CD1c-positive myeloid dendritic cell (primary cell): Measurements from ENCODE around the gene TTC39B.
A peak's percentile ranks its signal among the peaks of the same experiment; 100 is the strongest.

ENCODE experiments used
- DNase-seq: peaks from one replicate; pipeline ENCODE4 v3.0.0-alpha.2; 2016; ENCODE audit errors: extremely low spot score

The TTC39B gene

DNA sequence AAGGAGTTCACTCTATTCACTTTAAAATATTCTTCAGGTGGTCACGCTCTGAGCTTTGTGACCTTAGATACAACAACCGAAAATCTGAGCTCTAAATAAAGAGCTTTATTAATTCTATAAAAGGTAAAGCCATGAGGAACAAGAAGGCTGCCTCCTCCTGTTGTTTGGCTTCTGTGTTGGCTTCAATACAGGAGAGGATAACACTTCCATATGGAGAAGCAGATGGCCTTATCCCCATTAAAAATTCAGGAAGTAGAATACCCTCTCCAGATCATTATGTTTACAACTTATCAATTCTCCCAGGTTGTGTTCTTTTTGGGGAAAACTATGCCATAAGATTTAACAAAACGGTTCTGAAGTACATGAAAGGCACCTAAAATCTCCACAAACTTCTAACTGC, 128.4 kb downstream of the TTC39B start:
- no peak for DNase-seq

DNA sequence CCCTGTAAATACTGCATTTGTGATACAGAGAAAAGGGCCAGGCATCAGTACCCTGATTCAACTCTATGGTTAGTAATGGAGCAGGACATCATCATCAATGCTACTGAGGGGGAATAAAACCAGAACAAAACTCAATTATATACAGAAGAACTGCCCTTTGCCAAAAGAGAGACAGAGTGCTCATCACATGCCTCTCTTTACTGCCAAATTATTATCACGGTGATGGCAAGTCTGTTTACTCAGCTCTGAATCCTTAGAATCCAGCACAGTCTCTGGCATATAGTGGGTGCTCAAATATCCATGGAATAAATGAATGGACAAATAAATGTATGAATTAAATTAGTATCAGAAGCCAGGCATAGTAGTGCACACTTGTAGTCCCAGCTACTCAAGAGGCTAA, 130.2 kb downstream of the TTC39B start:
- no peak for DNase-seq

GRCh38 chr9:15163931-15164330, 143.1 kb downstream of the TTC39B start:
- DNase-seq: no peak

DNA sequence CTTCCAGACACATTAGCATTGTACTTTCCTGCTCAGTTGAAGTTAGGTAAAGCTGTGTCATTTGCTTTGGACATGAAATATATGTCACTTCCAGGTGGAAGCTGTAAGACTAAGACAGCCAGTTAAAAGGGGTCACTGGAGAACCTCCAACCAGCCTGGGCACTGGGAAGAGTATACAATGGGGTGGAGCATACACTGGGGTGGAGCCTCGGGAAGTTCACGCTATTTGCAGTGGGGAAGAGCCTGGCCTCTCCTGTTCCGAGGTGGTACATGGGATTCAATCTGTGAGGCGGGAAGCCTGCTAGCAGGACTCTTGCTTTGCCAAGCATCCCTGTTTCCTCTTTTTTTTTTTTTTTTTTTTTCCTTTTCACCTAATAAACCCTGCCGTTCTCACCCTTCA, 145.3 kb downstream of the TTC39B start:
- no peak for DNase-seq

GRCh38 chr9:15160673-15161072, 146.3 kb downstream of the TTC39B start:
- DNase-seq: no peak

GRCh38 chr9:15158064-15158463, 149.0 kb downstream of the TTC39B start:
- DNase-seq: no peak

DNA sequence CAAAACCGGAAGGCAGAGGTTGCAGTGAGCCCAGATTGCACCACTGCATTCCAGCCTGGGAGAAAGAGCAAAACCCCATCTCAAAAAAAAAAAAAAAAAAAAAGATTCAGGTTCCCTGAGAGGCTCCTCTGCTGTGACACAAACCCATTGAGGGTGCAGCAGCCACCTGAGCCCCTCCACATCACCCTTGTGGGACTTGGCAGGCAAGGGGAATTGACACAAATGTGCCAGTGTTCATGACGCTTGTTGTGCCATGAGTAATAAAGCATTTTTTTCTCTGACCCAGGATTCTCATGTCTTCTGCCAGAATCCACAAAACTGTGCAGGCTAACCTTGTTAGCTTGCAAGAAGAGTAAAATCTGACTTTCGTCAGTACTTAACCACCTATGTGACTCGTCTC, 149.6 kb downstream of the TTC39B start:
- no peak for DNase-seq

DNA sequence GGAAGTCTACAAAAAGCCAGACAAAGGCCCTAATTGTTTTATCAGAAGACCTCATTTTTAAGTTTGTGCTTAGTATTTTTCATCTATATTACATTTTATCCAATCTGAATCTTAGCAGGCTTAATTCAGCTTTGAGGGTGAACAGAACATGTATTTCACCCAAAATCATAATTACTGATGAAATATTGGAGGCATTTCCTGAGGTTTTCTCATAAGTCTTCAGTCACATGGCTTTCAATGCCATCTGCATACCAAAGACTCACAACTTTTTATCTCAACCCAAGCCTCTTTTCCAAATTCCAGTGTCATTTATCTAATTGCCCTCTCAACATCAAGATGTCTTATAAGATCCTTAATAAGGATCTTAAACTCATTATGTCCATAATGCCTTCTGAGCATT, 150.8 kb downstream of the TTC39B start:
- no peak for DNase-seq

- no peak for DNase-seq
Measured at GRCh38 chr9:15155826-15156225, 151.2 kb downstream of the TTC39B start.

- no peak for DNase-seq
Measured at GRCh38 chr9:15155323-15155722, 151.7 kb downstream of the TTC39B start.

GRCh38 chr9:15154677-15155076, 152.3 kb downstream of the TTC39B start:
- DNase-seq: no peak

- no peak for DNase-seq
Measured at GRCh38 chr9:15153961-15154360, 153.1 kb downstream of the TTC39B start.

DNA sequence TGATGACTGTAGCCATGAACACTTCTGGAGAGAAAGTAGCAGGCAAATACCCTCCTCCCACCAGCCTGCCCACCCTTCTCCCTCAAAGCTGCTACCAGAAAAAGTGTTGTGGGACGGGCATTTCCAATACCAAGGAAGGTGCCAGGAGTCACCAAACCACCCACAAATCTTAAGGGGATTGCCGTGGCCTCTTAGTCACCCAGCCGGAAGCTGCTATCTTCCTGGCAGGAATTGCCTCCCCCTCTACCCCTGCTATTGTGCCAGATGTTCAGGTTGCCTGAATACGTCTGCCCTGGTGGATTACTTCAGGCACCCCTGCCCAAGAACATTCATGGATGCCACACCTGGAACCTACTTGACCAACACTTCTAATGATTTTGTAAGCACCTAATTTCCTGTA, 156.1 kb downstream of the TTC39B start:
- DNase-seq: no peak

GRCh38 chr9:15149450-15149849, 157.6 kb downstream of the TTC39B start:
- DNase-seq: no peak

- no peak for DNase-seq
Measured at GRCh38 chr9:15146268-15146700, 160.7 kb downstream of the TTC39B start.

DNA sequence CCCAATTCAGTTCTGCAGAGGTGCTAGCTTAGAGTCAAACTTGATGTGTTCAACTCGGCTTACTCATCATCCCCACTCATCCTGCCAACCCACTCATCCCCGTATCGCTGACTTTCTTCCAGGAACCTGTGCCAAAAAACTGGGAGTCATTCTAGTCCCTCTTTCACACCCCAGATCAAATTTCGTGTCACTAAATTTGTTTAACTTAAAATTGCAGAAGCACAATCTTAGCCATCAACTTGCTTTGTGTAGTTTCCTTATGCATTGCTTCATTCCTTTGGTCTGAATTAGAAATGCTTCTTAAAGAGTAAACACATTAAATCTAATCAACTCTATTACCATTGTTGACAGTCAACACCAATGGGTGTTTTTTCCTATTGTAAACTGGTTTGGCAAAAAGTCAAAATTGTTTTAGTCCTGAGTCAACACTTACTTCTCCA, 162.4 kb downstream of the TTC39B start:
- DNase-seq: no peak

DNA sequence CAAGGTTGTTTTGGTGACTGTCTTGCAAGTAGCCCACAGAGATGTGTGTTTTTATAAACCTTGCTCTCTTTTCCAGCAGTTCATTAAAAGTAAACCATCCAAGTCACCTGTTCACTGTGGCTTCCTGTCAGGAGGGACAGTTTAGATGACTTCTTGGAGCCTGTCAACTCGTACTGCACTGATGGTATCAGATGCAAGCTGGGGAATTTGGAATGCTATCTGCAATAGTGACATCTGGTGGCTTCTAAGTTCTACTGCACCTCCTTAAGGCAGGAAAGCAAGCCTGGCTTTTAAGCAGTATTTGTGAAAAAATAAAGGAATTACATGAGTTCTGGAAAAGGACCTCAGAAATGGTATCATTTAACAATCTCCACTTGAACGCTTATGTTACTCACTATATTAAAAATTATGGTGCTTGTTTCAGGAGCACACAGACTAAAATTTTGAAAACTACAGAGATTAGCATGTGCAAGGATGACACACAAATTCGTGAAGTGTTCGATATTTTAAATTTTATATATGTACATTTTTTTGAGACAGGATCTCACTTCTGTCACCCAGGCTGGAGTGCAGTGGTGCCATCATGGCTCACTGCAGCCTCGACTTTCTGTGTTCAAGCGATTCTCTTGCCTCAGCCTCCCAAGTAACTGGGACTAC, 164.0 kb downstream of the TTC39B start:
- peak; percentile 46 for DNase-seq

- no peak for DNase-seq
Measured at GRCh38 chr9:15140051-15140450, 167.0 kb downstream of the TTC39B start.

- DNase-seq: no peak
Measured at GRCh38 chr9:15139469-15139868, 167.5 kb downstream of the TTC39B start.

DNA sequence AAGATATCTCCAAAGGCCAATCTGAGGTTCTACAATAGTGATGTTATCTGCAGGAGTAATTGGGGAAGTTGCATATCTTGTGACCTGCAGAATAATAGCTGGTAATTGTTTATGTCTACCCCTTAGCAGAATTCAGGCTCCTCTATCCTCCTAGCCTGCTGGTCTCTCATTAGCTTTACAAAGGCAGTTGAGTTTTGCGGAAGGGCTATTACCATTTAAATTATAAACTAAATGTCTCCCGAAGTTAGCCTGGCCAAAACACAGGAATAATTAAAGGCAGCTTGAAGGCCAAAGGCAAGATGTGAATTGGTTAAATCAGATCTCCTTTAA, 168.7 kb downstream of the TTC39B start:
- no peak for DNase-seq

DNA sequence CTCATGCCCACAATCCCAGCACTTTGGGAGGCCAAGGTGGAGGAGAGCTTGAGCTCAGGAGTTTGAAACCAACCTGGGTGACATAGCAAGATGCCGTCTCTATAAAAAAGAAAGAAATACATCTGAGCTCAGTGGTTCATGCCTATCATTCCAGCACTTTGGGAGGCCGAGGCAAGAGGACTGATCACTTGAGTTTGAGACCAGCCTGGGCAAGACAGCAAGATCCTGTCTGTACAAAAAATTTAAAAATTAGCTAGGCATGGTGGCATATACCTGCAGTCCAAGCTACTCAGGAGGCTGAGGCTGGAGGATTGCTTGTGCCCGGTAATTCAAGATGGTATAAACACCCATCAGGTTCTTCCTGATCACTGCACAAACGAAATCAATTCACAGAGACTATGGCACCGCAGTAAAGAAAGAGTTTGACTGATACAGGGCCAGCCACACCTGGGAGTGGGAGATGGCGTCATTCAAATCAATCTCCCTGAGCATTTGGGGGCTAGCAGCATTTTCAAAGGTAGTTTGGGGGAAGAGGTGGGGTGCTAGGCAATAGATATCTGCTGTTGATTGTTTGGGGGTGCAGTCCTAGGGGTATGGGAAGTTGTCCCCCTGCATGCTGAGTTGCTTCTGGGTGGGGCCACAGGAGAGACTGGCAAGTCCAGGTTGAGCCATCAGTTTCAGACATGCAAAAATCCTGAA, 169.2 kb downstream of the TTC39B start:
- DNase-seq: no peak

- DNase-seq: no peak
Measured at GRCh38 chr9:15137089-15137488, 169.9 kb downstream of the TTC39B start.

DNA sequence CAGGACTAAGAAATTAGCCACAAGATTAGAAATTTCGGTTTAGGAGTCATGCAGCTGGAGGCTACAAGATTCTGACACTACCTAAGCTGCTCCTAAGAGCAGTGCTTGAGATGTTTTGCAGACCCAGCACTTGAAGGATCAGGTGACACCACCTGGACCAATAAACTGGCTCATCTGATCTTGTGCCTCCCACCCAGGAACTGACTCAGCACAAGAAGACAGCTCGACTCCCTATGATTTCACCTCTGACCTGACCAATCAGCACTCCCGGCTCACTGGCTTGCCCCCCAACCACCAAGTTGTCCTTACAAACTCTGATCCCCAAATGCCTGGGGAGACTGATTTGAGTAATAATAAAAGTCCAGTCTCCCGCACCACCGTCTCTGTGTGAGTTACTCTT, 170.4 kb downstream of the TTC39B start:
- no peak for DNase-seq
